Body of pancreas (tissue), 4 donors: ENCODE data around the gene AQP1. TPM values are rescaled to one million over a fixed set of nuclear protein-coding genes. Genes with fewer than 3 reads are reported as not detected.

Experiments
- ATAC-seq: fragments of 150-250 bp; one replicate; pipeline ENCODE4 v1.9.1; 2016
- DNase-seq, 4 donors: peaks; one replicate each; pipeline ENCODE4 v3.0.0-alpha.2; 2019
- H3K27ac ChIP-seq, 4 donors: fragments of 200-600 bp; sonication (generic); 1 replicate in 3 of 4; 2 replicates in 1 of 4; pipeline versions ENCODE4 v1.5.1 to v1.6.1; 2016 to 2019; ENCODE audit warnings: mild to moderate bottlenecking in 1 of 4, mixed read lengths in 1 of 4, moderate library complexity in 1 of 4
- H3K27me3 ChIP-seq, 2 donors: fragments of 200-600 bp; sonication (generic); one replicate each; pipeline ENCODE4 v1.6.0; 2016; ENCODE audit warnings: mild to moderate bottlenecking in 1 of 2
- H3K36me3 ChIP-seq, 2 donors: fragments of 200-600 bp; sonication (generic); replicated peaks in 1 of 2; 2 replicates each; pipeline ENCODE4 v1.5.1; 2016; ENCODE audit warnings: low read depth in 2 of 2; ENCODE audit not compliant: insufficient read depth in 1 of 2
- H3K4me1 ChIP-seq: fragments of 200-600 bp; sonication (generic); one replicate; pipeline ENCODE4 v1.6.0; 2016
- H3K4me3 ChIP-seq, 2 donors: fragments of 200-600 bp; sonication (generic); 1 replicate in 1 of 2; 2 replicates in 1 of 2; pipeline ENCODE4 v1.5.1; 2016 to 2019
- H3K9me3 ChIP-seq, 3 donors: fragments of 200-600 bp; sonication (generic); 1 replicate in 2 of 3; 2 replicates in 1 of 3; pipeline ENCODE4 v1.5.1; 2016
- POLR2A ChIP-seq, 3 donors: fragments of 450-650 bp; IDR thresholded peaks; one replicate each; pipeline ENCODE4 v1.6.1; 2016; ENCODE audit warnings: antibody characterized with exemption in 3 of 3, mild to moderate bottlenecking in 2 of 3
- WGBS, 2 donors: methylation state at CpG; one replicate each; pipeline ENCODE4 v1.1.5; 2017; 5-methylcytosine and 5-hydroxymethylcytosine counted together
- intact Hi-C: fragments of 100-400 bp; cut with DNase I; formaldehyde crosslinking; loops from one replicate; pipeline ENCODE4 v1.15.1; 2023
- total RNA-seq, 2 donors: library from RNA; depleted of rRNA; stranded (reverse); fragments of >200 nt; gene quantifications; one replicate each; pipeline ENCODE4 v1.1.0, GENCODE V29; 2016
- TF ChIP-seq, protein P1 (sequence below), 7 experiments: fragments of 450-650 bp in 4 of 7; fragments of 200-600 bp in 3 of 7; sonication (generic) in 3 of 7; IDR thresholded peaks; one replicate each; pipeline ENCODE4 v1.5.1; 2016 to 2019; ENCODE audit warnings: antibody characterized with exemption in 7 of 7

Gene AQP1
- total RNA-seq, 2 donors from 2014 or later: 197 to 204 TPM

DNA sequence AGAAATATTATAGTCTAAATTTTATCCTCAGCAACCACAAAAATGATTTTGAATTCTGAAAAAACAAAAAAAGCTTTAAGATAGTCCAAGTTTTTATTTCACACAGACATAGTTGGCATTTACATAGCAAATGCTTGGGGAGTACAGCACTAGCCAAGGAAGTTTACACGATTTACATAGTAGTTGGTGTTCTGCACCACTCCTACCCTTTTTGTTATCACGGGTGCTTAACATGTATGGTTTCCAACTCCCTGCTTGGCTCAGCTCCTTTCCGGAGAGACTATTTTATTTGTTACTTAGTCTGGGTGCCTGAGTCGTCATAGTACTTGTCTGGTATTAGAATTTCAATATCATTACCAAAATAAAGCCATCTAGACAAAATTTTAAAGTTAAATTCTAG is 43.3 kb downstream of the AQP1 start:
- TF ChIP-seq, protein P1, sequence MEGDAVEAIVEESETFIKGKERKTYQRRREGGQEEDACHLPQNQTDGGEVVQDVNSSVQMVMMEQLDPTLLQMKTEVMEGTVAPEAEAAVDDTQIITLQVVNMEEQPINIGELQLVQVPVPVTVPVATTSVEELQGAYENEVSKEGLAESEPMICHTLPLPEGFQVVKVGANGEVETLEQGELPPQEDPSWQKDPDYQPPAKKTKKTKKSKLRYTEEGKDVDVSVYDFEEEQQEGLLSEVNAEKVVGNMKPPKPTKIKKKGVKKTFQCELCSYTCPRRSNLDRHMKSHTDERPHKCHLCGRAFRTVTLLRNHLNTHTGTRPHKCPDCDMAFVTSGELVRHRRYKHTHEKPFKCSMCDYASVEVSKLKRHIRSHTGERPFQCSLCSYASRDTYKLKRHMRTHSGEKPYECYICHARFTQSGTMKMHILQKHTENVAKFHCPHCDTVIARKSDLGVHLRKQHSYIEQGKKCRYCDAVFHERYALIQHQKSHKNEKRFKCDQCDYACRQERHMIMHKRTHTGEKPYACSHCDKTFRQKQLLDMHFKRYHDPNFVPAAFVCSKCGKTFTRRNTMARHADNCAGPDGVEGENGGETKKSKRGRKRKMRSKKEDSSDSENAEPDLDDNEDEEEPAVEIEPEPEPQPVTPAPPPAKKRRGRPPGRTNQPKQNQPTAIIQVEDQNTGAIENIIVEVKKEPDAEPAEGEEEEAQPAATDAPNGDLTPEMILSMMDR (IDR thresholded peaks at IDR 0.05): no peak
- no peak for TF ChIP-seq POLR2A (IDR thresholded peaks at IDR 0.05)
- H3K27ac ChIP-seq: no peak overlapping the region
- no peaks in the 10 kb centered on the region for H3K36me3 ChIP-seq
- H3K9me3 ChIP-seq: no peaks in the 10 kb centered on the region
- DNase-seq (no peak), ATAC-seq (no peak)
- 54 to 66% methylated on average over 4 of the region's 4 CpGs for WGBS, 2 donors
- H3K4me1 ChIP-seq: no peaks in the 10 kb centered on the region
- intact Hi-C loops: no loop called here
- no peaks in the 10 kb centered on the region for H3K27me3 ChIP-seq
- H3K4me3 ChIP-seq: no peak overlapping the region

GRCh38 chr7:30956704-30957103 is 45.1 kb downstream of the AQP1 start:
- no peaks in the 10 kb centered on the region for H3K9me3 ChIP-seq
- no peak overlapping the region for H3K4me3 ChIP-seq
- intact Hi-C loops: no loop called here
- H3K27me3 ChIP-seq: no peaks in the 10 kb centered on the region
- DNase-seq (no peak), ATAC-seq (no peak)
- no peaks in the 10 kb centered on the region for H3K4me1 ChIP-seq
- TF ChIP-seq POLR2A (IDR thresholded peaks at IDR 0.05): no peak
- TF ChIP-seq, protein P1 (IDR thresholded peaks at IDR 0.05): no peak
- 92 to 100% methylated on average over 1 of the region's 1 CpG for WGBS, 2 donors
- no peak overlapping the region for H3K27ac ChIP-seq
- H3K36me3 ChIP-seq: no peaks in the 10 kb centered on the region

GRCh38 chr7:30963842-30964241 is 52.2 kb downstream of the AQP1 start, which contains the start of gene GHRHR:
GHRHR (plus strand) TSS chr7:30963953; CDS start chr7:30964069, 116 bp downstream.
- no peak within 1 kb of the TSS for H3K27ac ChIP-seq
- DNase-seq (no peak), ATAC-seq (no peak)
- intact Hi-C loops: no loop called here
- no peaks in the 10 kb centered on the region for H3K4me1 ChIP-seq
- no peak for TF ChIP-seq POLR2A (IDR thresholded peaks at IDR 0.05)
- TF ChIP-seq, protein P1 (IDR thresholded peaks at IDR 0.05): no peak
- H3K4me3 ChIP-seq: no peak within 1 kb of the TSS
- H3K27me3 ChIP-seq: no peaks in the 10 kb centered on the region
- WGBS, 2 donors: 77 to 89% methylated on average over 5 to 11 of the region's 11 CpGs
- H3K9me3 ChIP-seq: no peaks in the 10 kb centered on the region
- no peaks in the 10 kb centered on the region for H3K36me3 ChIP-seq

- no peak for DNase-seq
- H3K36me3 ChIP-seq: no peaks in the 10 kb centered on the region
- H3K9me3 ChIP-seq: no peaks in the 10 kb centered on the region
- intact Hi-C loops: no loop called here
- H3K4me3 ChIP-seq: no peak overlapping the region
- no peak for ATAC-seq
- WGBS, 2 donors: 40 to 52% methylated on average over 2 to 4 of the region's 4 CpGs
- H3K27ac ChIP-seq: no peak overlapping the region
- peaks cover 9% of the 10 kb centered on the region for H3K4me1 ChIP-seq
- H3K27me3 ChIP-seq: no peaks in the 10 kb centered on the region
- TF ChIP-seq, protein P1 (IDR thresholded peaks at IDR 0.05): no peak
- no peak for TF ChIP-seq POLR2A (IDR thresholded peaks at IDR 0.05)
These were observed 53.7 kb downstream of the AQP1 start for GRCh38 chr7:30965372-30965771.

DNA sequence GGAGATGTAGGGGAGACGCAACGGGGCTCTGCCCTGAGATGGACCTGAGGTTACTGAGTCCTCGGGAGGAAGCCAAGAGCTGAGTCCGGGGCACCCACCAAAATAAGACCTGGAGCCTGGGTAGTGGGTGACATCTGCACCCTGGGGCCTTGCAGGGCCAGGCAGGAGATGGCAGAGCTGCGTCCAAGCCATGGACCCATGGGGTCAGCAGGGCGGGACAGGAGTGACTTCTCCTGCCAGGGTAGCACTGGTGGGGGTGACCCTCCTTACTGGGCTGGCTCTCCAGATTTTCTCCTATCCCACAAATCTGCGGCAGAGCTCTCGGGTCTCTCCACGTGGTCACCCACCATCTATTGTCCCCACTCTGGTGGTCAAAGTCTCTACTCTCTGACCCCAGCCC is 54.2 kb downstream of the AQP1 start:
- intact Hi-C loops: no loop called here
- Histone ChIP-seq H3K27ac (no peak overlapping the region), H3K4me1 (peaks cover 14% of the 10 kb centered on the region), H3K27me3 (no peaks in the 10 kb centered on the region), H3K4me3 (no peak overlapping the region), H3K36me3 (no peaks in the 10 kb centered on the region), H3K9me3 (no peaks in the 10 kb centered on the region)
- TF ChIP-seq, protein P1 (IDR thresholded peaks at IDR 0.05): no peak
- TF ChIP-seq POLR2A (IDR thresholded peaks at IDR 0.05): no peak
- no peak for ATAC-seq
- DNase-seq: no peak
- WGBS, 2 donors: 75 to 79% methylated on average over 5 to 9 of the region's 9 CpGs
